Activated T-cell treated with anti-CD3 and anti-CD28 coated beads, Interleukin-2, amount 50 U/mL, for 1 hour (primary cell): ENCODE measurements around the gene SRMS.

ENCODE experiments used
- DNase-seq: peaks from one replicate; pipeline ENCODE4 v3.0.0-alpha.2; 2020

The SRMS gene

DNA sequence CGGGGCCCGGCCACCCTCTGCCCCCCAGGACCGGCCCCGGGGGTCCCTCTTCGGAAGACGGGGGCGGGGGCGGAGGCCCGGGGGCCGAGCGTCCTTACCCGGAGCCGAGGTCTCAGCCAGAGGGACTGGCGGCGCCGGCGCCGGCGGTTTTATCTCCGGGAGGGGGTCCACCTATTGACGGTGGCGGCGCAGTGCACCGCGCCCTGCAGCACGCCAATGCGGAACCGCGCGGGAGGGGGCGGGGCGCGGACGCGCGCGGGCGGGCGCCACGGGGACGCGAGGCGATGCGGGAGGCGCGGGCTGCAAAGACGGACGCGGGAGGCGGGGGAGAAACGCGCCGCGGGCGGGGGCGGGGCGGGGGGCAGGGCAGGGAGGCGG lies 48.6 kb downstream of the SRMS start, which contains the start of gene EEF1A2:
Gene EEF1A2 (minus strand): TSS at position 124 of the 378 bp plus-strand sequence. CDS start 1,320 bp downstream, outside the sequence.
- DNase-seq = peak; percentile 68

DNA sequence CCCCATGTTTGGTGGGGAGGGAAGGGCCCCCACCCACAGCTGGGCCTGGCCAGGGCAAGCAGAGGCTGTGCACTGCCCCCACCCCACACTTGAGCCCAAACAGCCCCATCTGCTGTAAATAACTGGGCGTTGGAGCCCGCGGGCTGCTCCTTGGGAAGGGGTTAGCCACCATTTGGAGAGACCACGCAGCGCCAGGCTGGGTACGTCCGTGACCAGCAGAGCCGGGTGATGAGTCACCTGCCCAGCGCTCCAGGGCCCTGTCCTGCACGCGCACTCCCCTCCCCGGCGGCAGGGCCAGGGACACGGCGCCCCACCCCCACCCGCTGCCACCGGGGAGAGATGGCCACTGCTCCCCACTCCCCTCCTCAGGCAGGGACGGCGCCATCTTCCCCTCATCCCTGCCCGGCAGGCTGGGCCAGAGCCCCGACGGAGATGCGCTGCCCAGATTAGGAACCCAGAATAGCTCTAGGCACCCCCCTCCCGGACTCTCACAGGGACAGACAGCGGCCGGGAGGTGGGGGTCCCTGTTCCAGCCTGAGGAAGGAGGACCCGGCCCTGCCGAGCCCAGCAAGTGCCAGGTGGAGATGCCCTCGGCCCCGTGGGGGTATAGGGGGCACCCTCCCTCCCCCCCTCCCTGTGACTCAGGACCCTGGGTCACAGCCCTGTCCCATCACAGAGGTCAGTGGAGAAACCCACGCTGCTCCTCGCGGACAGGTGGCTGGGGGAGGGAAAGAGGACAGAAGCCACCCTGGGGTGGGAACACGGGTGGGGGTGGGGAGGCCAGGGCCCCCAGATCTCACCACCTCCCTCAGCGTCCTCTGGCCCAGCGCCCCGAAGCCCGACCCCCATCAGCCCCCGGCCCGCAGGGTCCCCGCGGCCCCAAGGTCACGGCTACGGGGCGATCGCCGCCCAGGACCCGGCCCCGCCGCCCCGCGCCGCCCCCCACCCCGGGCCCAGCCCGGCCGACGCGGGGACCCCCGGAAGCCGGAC lies 49.3 kb downstream of the SRMS start:
- no peak for DNase-seq

DNA sequence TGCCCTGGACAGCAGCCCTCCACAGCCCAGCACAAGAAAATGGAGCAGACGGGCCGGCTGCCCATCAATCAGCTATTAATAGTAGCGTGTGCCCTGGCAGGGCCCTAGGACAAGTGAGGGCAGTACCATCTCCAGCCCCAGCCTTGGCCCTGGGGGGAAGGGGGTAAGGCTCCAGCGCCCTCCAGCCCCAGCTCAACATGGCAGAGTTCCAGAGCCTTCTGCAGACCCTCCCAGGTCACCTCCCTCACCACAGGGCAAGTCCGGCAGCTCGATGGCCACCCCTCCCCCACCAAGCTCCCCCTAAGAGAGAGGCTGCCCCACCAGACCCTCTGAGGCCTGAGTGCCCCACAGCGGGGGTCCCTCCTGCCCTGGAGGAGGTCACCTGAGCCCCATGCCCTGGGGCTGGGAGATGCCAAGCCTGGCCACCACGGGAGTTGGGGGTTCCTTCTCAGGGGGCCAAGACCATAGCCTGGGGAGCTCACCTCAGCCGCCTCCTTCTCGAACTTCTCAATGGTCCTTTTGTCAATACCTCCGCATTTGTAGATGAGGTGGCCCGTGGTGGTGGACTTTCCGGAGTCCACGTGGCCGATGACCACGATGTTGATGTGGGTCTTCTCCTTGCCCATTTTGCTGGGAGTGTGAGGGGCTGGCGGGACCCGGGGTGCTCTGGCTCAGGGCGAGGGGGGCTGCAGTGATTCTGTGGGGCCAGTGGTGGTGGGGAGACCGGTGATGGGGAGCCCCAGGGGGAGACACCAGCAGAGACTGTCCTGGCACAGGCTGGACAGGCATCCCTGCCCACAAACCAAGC lies 50.2 kb downstream of the SRMS start:
- DNase-seq = no peak

DNA sequence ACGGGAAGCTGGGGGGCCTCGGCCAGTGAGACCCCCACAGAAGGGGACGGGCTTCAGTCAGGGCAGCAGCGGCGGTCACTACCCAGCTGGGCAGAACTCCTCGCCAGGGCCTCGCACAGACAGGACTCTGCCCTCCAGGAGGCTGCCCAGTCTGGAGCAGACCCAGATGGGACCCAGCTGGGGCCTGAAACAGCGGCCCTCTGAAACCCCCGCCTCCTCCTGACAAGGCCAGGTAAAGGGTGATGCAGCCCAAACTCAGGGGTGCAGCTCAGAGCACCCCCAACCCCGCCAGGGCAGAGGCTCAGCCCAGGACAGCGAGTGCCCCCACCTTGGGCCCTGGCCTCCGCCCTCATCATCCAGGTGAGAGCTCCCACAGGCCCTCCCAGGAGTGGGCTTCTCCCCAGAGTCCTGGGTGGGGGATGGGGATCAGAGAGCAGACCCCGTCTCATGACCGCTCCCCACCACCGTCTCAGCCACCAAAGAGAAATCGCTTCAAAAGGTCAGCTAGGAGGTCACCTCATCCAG lies 50.9 kb downstream of the SRMS start:
- no peak for DNase-seq

DNA sequence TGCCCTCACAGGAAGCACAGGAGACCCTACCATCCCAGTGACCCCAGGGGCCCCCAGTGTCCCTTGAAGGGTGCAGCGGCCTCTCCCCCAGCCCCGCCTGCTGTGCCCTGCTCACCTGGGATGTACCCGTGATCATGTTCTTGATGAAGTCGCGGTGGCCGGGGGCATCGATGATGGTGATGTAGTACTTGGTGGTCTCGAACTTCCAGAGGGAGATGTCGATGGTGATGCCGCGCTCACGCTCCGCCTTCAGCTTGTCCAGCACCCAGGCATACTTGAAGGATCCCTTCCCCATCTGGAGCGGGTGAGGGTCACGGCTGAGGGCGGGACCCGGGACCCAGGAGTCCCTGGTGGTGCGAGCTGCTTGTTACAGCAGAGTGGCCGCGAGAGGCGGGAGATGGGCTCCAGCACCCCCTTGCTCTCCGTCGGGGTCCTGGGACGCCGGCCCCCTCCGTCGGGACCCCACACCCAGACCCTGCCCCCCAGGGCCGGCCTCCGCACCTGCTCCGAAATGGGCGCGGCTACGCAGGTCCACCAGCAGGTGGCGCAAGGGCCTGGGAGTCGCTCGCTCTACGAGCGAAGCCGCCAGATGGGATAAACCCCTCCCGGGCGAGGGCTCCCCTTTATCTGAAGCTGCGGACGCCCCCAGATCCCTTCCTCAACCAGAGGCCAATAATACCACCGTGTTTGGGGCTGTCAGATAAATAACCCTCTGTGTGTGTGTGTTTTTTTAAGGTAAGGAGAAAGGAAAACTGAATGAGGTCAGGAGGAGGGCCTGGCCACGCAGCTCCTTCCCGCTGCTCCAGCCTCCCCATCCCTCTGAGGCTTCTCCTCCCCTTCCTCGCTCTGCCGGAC lies 51.6 kb downstream of the SRMS start:
- peak; percentile 82 for DNase-seq

DNA sequence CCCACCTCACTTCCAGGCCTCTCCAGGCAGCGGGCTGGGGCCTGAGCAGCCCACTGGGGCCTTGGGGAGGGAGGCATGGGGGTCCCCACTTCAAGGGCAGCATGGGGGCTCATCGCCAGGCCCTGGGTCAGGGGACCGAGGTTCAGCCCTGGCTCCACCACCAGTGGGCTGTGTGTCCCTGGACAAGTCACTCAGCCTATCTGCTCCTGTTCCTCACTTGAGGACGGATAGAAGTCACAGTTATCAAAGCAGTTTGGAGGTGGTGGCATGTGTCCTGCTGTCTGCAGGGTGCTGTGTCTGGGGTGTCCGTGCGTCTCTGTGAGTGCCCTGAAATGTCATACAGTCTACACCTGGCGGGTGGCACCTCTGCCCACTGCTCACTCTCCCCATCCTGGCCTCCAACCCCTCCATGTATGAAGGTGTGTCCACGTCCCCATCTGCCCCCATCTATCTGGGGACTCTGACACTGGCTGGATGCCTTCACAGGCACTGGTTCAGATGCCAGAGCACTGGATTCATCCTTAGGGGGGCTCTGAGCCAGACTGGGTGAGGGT lies 52.3 kb downstream of the SRMS start:
- DNase-seq = no peak

DNA sequence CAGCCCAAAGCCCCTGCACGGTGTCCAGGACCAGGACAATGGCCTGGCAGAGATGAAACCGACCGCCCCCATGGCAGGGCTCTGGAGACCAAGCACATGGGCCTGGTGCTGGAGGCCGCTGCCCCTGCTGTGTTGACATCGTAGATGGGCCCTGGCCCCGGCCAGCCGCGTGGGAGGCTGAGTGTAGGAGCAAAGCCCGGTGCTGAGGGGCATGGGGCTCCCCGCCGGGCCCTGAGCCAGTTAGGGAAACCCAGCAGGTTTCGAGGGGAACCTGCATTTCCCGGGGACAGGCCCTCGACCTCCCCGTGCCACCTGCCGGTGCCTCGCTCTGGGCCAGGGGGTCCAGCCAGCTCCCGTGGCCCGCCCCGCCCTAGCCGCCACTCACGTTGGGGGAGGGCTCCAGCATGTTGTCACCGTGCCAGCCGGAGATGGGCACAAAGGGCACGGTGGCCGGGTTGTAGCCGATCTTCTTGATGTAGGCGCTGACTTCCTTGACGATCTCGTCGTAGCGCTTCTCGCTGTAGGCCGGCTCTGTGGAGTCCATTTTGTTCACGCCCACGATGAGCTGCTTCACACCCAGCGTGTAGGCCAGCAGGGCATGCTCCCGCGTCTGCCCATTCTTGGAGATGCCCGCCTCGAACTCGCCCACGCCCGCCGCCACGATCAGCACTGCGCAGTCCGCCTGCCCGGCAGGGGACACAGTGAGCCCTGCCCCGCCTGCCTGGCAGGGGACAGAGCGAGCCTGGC lies 53.0 kb downstream of the SRMS start:
- DNase-seq = no peak

DNA sequence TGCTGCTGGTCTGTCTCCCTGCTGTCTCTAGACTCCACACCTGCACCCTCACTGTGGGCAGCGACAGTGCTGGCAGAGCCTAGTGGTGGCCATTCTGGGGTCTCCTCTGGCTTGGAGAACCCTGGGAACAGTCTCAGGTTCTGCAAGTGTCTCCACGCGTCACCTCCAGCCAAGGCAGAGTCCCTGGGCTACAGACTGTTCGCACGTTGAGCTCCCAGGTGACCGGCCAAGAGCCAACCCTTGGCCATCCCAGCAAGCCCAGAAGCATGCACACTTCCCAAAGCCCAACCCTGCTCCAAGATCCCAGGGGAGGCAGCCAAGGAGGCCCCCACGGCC lies 53.5 kb downstream of the SRMS start:
- no peak for DNase-seq

DNA sequence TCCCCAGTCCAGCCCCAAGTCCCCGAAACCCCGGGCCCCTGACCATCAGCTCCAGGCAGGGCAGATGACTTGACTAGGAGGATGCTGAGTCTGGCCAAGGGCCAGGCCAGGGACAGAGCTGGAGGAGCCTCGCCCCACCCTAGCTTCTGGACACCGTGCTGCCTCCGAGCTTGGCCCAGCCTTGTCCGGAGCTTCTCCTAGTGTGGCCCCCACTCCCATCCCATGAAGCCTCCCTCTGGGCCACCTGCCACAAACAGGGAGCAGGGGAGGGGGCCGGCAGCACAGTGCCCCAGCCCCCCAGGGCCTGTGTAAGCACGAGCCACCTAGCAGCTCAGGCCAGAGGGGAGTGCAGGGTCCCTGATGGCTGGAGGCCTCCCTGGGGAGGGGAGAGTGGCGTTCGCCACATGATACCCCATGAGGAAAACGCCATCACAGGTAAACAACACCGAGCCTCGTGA lies 54.0 kb downstream of the SRMS start:
- DNase-seq = no peak

DNA sequence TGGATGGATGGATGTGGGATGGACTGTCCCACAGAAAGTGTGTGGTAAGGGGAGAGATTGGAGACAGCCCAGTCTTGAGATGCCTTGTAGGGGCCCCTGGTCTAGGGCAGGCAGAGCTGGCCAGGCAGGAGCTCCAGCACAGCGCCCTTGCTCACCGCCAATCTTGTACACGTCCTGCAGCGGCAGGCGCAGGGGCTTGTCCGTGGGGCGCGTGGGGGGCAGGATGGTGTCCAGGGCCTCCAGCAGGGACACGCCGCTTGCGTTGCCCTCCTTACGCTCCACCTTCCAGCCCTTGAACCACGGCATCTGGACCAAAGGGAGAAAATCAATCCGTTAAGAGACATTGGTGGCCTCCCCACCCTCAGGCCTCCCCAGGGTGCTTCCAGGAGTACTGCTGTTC lies 54.6 kb downstream of the SRMS start:
- no peak for DNase-seq

DNA sequence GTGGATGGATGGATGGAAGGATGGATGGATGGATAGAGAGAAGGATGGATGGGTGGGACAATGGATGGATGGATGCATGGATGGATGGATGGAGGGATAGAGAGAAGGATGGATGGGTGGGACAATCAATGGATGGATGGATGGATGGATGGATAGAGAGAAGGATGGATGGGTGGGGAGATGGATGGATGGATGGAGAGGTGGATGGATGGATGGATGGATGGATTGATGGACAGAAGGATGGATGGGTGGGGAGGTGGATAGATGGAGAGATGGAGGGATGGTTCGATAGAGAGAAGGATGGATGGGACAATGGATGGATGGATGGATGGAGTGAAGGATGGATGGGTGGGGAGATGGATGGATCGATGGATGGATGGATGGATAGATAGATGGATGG lies 55.0 kb downstream of the SRMS start:
- no peak for DNase-seq

DNA sequence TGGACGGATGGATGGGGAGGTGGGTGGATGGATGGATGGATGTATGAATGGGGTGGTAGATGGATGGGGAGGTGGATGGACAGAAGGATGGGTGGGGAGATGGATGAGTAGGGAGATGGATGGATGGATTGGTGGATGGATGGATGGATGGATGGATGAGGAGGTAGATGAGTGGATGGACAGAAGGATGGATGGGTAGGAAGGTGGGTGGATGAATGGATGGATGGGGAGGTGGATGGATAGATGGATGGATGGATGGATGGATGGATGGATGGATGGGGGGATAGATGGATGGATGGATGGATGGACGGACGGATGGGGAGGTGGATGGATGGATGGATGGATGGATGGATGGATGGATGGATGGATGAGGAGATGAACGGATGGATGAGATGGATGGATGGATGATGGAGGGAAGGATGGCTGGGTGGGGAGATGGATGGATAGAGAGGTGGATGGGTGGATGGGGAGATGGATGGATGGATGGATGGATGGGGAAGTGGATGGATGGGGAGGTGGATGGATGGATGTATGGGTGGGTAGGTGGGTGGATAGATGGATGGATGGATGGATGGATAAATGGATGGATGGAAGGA lies 55.8 kb downstream of the SRMS start:
- no peak for DNase-seq

DNA sequence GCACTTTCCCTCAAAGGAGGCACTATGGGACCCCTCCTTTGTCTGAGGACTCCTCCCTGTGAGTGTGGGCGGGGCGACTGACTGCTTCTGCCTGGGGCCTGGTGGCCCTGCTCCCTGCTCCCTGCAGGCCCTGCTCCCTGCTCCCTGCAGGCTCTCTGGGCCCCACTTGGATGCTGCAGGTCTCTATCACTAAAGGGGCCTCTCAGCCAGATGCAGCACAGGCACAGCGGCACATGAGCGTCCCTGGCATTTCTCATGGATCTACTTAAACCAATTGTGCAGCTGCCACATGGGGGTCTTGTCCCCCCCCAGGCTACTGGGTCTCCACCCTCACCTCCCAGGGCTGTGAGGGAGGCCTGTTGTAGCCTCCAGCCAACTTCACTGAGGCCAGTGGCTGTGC lies 56.5 kb downstream of the SRMS start:
- no peak for DNase-seq
